B cell (primary cell): ENCODE data around the gene RAB3C.

Source experiments
- CTCF ChIP-seq: fragments of 200-600 bp; IDR thresholded peaks from one replicate; pipeline ENCODE4 v1.8.0; 2022; ENCODE audit warnings: antibody characterized with exemption, mild to moderate bottlenecking
- EZH2 ChIP-seq: IDR thresholded peaks from 2 replicates; pipeline ENCODE4 v1.6.1; 2012; ENCODE audit warnings: borderline replicate concordance, low read depth, mild to moderate bottlenecking, moderate library complexity, low read length; ENCODE audit not compliant: insufficient read depth, poor library complexity, severe bottlenecking

GRCh38 chr5:58687595-58687994 lies 104.7 kb downstream of the RAB3C start:
- TF ChIP-seq EZH2 (no peak), CTCF (no peak)
